MM.1S (cell line): ENCODE measurements around the gene HYAL3.

Source experiments
- DNase-seq: peaks from one replicate; pipeline ENCODE4 v3.0.0-alpha.2; 2015
- H2AFZ ChIP-seq: fragments of 300-600 bp; sonication (generic); 2 replicates; pipeline ENCODE4 v1.6.0; 2016; ENCODE audit warnings: antibody characterized with exemption, low read length
- H3F3A ChIP-seq: fragments of 300-600 bp; sonication (generic); 2 replicates; pipeline ENCODE4 v1.6.1; 2016; ENCODE audit warnings: mild to moderate bottlenecking, antibody characterized with exemption, low read length, moderate library complexity, mixed read lengths; ENCODE audit not compliant: insufficient read depth
- H3K27ac ChIP-seq: fragments of 300-600 bp; sonication (generic); 2 replicates; pipeline ENCODE4 v1.5.1; 2016; ENCODE audit warnings: mild to moderate bottlenecking, low read length
- H3K27me3 ChIP-seq: fragments of 300-600 bp; sonication (generic); replicated peaks from 2 replicates; pipeline ENCODE4 v1.6.0; 2016; ENCODE audit warnings: low read length; ENCODE audit not compliant: insufficient read depth
- H3K36me3 ChIP-seq: fragments of 300-600 bp; sonication (generic); replicated peaks from 2 replicates; pipeline ENCODE4 v1.6.1; 2016; ENCODE audit warnings: mild to moderate bottlenecking, low read length, mixed read lengths; ENCODE audit not compliant: insufficient read depth
- H3K4me1 ChIP-seq: fragments of 300-600 bp; sonication (generic); 2 replicates; pipeline ENCODE4 v1.6.1; 2016; ENCODE audit warnings: low read length, mixed read lengths
- H3K4me2 ChIP-seq: fragments of 300-600 bp; sonication (generic); 2 replicates; pipeline ENCODE4 v1.6.0; 2016; ENCODE audit warnings: low read depth, low read length
- H3K4me3 ChIP-seq: fragments of 300-600 bp; sonication (generic); 2 replicates; pipeline ENCODE4 v1.5.1; 2016; ENCODE audit warnings: low read length, mixed read lengths
- H3K79me2 ChIP-seq: fragments of 300-600 bp; sonication (generic); 2 replicates; pipeline ENCODE4 v1.6.1; 2016; ENCODE audit warnings: mixed run types, low read length, mixed read lengths
- H3K9ac ChIP-seq: fragments of 300-600 bp; sonication (generic); 2 replicates; pipeline ENCODE4 v1.6.1; 2016; ENCODE audit warnings: low read length, mixed read lengths
- H3K9me2 ChIP-seq: fragments of 300-600 bp; sonication (generic); replicated peaks from 2 replicates; pipeline ENCODE4 v1.6.1; 2016; ENCODE audit warnings: mild to moderate bottlenecking, low read length, mixed read lengths; ENCODE audit not compliant: insufficient read depth
- H3K9me3 ChIP-seq: fragments of 300-600 bp; sonication (generic); replicated peaks from 2 replicates; pipeline ENCODE4 v1.6.1; 2016; ENCODE audit warnings: mild to moderate bottlenecking, low read length, mixed read lengths; ENCODE audit not compliant: insufficient read depth
- H4K20me1 ChIP-seq: fragments of 300-600 bp; sonication (generic); 2 replicates; pipeline ENCODE4 v1.6.1; 2016; ENCODE audit warnings: mild to moderate bottlenecking, low read length, moderate library complexity, mixed read lengths; ENCODE audit not compliant: insufficient read depth
- EZH2 ChIP-seq: fragments of 300-600 bp; sonication (generic); optimal IDR thresholded peaks from 2 replicates; pipeline ENCODE3; 2017; ENCODE audit warnings: low read depth, mild to moderate bottlenecking, antibody characterized with exemption, low read length, mixed read lengths
- EZH2phosphoT487 ChIP-seq: fragments of 300-600 bp; sonication (generic); IDR thresholded peaks from 2 replicates; pipeline ENCODE4 v1.6.1; 2018; ENCODE audit warnings: antibody characterized with exemption, low read length
- TF ChIP-seq, protein P1 (sequence below): fragments of 300-600 bp; sonication (generic); IDR thresholded peaks from 2 replicates; pipeline ENCODE4 v1.5.1; 2016; ENCODE audit warnings: antibody characterized with exemption, low read length, mixed read lengths

Gene HYAL3, protein sequence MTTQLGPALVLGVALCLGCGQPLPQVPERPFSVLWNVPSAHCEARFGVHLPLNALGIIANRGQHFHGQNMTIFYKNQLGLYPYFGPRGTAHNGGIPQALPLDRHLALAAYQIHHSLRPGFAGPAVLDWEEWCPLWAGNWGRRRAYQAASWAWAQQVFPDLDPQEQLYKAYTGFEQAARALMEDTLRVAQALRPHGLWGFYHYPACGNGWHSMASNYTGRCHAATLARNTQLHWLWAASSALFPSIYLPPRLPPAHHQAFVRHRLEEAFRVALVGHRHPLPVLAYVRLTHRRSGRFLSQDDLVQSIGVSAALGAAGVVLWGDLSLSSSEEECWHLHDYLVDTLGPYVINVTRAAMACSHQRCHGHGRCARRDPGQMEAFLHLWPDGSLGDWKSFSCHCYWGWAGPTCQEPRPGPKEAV

DNA sequence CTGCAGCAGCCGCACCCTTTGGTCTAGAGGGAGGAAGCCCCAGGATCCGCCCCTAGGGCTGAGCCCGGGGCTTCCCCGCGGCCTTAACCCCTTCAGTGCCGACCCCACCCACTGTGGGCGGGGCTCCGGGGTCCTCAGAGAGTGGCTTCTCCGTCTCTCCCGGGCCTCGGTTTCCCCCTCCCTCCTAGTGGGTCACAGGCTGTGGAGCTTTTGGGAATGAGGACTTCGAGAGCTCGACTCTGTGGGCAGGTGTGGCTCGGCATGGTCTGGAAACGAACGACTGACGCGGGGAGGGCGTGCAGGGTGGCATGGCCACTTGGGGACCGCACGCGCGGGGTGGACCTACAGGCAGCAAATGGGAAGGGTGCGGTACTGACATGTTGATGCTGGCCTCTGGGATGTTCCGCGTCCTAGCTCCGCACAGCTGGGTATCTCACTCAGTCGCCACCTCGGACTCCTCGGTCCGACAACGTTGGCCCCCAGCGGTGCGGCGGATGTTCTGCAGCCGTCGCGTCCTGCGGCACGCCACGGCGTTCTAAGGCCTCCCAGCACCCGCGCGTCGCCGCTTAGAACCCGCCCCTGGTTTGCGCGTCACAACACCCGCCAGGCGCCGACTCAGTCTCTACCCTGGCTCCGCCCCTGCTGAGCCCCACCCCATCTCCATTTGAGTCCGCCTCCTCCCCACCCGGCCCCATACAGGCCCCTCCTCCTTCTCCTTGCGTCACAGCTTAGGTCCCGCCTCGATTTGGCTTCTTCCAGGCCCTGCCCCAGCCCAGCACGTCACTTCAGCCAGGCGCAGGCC, at the start of gene HYAL3, which contains the start of gene NAA80:
TSS of gene HYAL3 (minus strand) at position 570 of the 802 bp plus-strand sequence. CDS start 3,803 bp downstream, outside the sequence.
TSS of gene NAA80 (minus strand) at position 570 of the 802 bp plus-strand sequence. CDS start 1,942 bp downstream, outside the sequence.
- H3K27ac ChIP-seq, result peak within 1 kb of the TSS; percentile 67; the same call in 1 of the 2 replicates
- H3K36me3 ChIP-seq, result no peaks in the 10 kb centered on the region
- no peaks in the 10 kb centered on the region for H3K9me3 ChIP-seq
- no peaks in the 10 kb centered on the region for H3K27me3 ChIP-seq
- no peaks in the 10 kb centered on the region for H4K20me1 ChIP-seq
- peak within 1 kb of the TSS; percentile 98 for H3K4me3 ChIP-seq
- DNase-seq, result peak; percentile 98
- no peaks in the 10 kb centered on the region for H3K9me2 ChIP-seq
- peak within 1 kb of the TSS; percentile 98 for H2AFZ ChIP-seq
- TF ChIP-seq EZH2 (no peak), EZH2phosphoT487 (no peak)
- TF ChIP-seq, protein P1, sequence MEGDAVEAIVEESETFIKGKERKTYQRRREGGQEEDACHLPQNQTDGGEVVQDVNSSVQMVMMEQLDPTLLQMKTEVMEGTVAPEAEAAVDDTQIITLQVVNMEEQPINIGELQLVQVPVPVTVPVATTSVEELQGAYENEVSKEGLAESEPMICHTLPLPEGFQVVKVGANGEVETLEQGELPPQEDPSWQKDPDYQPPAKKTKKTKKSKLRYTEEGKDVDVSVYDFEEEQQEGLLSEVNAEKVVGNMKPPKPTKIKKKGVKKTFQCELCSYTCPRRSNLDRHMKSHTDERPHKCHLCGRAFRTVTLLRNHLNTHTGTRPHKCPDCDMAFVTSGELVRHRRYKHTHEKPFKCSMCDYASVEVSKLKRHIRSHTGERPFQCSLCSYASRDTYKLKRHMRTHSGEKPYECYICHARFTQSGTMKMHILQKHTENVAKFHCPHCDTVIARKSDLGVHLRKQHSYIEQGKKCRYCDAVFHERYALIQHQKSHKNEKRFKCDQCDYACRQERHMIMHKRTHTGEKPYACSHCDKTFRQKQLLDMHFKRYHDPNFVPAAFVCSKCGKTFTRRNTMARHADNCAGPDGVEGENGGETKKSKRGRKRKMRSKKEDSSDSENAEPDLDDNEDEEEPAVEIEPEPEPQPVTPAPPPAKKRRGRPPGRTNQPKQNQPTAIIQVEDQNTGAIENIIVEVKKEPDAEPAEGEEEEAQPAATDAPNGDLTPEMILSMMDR, result peak; percentile 51
- H3F3A ChIP-seq, result peaks cover 4% of the 10 kb centered on the region; the same call in 1 of the 2 replicates
- H3K79me2 ChIP-seq, result peaks cover 11% of the 10 kb centered on the region; the same call in 1 of the 2 replicates
- peak within 1 kb of the TSS; percentile 99 for H3K4me2 ChIP-seq
- H3K9ac ChIP-seq, result peak within 1 kb of the TSS; percentile 86
- peaks cover 12% of the 10 kb centered on the region; the same call in 1 of the 2 replicates for H3K4me1 ChIP-seq

DNA sequence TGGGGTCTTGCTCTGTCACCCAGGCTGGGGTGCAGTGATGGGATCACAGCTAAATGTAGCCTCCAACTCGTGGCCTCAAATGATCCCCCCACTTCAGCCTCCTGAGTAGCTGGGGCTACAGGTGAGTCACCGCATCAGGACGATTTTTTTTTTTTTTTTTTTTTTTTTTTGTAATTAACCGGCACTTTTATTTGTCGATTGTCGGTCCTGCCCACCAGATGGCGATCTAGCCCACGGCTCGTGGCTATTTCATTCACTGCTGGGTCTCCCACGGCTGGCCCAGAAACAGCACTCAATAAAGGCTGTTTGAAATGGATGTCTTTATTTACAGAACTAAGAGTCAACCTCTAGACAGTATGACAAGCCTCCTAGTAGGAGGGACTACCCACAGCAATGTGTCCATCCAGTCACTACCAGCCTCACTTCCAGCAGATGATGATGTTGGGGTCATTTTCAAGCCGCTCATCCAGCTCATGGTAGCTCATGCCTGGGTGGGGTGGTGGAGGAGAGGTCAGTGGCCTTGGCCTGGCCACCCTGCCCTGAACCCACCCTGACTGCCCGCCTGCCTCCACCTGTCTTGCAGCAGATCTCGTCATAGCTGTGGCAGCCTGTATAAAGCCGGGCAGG, 48.1 kb upstream of the HYAL3 start:
- TF ChIP-seq, protein P1, result peak; percentile 55
- TF ChIP-seq EZH2, result no peak
- Histone ChIP-seq H3F3A (0 out of 2 replicates have a peak, but pooled peaks cover 2% of the 10 kb centered on the region), H3K27me3 (no peaks in the 10 kb centered on the region), H3K79me2 (peaks cover 30% of the 10 kb centered on the region), H3K4me3 (no peak overlapping the region), H3K4me1 (peaks cover 23% of the 10 kb centered on the region; the same call in 1 of the 2 replicates), H3K9ac (no peak overlapping the region), H3K9me3 (no peaks in the 10 kb centered on the region), H3K36me3 (no peaks in the 10 kb centered on the region), H3K4me2 (no peak overlapping the region), H2AFZ (no peak overlapping the region), H3K27ac (no peak overlapping the region), H3K9me2 (no peaks in the 10 kb centered on the region), H4K20me1 (no peaks in the 10 kb centered on the region)
- DNase-seq, result peak; percentile 78

DNA sequence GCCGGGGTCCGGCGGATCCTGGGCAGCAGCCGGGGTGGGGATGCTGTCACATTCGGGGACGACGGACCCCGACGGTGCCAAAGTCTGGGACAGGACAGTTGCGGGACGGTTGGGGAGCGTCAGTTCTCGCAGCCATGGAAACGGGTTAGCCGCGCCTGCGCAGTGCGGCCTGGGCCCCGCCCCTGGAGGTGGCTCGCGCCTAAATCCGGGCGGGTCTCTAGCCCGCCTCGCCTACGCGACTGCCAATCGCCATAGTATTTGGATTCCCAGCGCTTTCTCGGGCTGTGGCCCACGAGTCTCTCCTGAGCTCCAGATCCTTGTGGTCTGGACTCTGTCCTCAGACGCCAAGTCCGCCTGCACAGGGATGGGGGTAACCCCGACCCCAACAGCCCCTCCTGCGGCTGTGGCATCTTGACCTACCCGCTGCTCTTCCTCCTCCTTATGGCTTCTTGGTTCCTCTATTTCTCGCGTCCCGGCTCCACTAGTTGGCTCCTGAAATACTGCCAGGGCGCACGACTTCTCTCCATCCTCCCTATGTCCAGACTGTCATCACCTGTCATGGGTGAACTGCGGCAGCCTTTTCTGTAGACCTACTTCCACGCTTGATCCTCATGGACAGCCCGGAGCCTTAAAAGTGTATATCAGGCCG, 46.5 kb upstream of the HYAL3 start, which contains the start of gene ZMYND10:
TSS of gene ZMYND10 (minus strand) at position 147 of the 649 bp plus-strand sequence. CDS start 153 bp downstream, outside the sequence.
- H4K20me1 ChIP-seq, result no peaks in the 10 kb centered on the region
- H3K4me2 ChIP-seq, result peak within 1 kb of the TSS; percentile 85
- H3K79me2 ChIP-seq, result peaks cover 19% of the 10 kb centered on the region
- H3K9ac ChIP-seq, result peak within 1 kb of the TSS; percentile 36
- H3K4me3 ChIP-seq, result peak within 1 kb of the TSS; percentile 61
- no peak within 1 kb of the TSS for H3K27ac ChIP-seq
- no peaks in the 10 kb centered on the region for H3K9me2 ChIP-seq
- H3F3A ChIP-seq, result 0 out of 2 replicates have a peak, but pooled peaks cover 2% of the 10 kb centered on the region
- peak within 1 kb of the TSS; percentile 73 for H2AFZ ChIP-seq
- 0 out of 2 replicates have a peak, but pooled peaks cover under 1% of the 10 kb centered on the region for H3K27me3 ChIP-seq
- no peaks in the 10 kb centered on the region for H3K36me3 ChIP-seq
- TF ChIP-seq, protein P1, result no peak
- TF ChIP-seq EZH2 (no peak), EZH2phosphoT487 (no peak)
- H3K9me3 ChIP-seq, result no peaks in the 10 kb centered on the region
- peaks cover 16% of the 10 kb centered on the region; the same call in 1 of the 2 replicates for H3K4me1 ChIP-seq
- DNase-seq, result peak; percentile 66
